Right lobe of liver (tissue), 4 donors: ENCODE measurements around the gene DSE.

Experiments
- CTCF ChIP-seq, 4 donors: fragments of 200-600 bp in 3 of 4; fragments of 450-650 bp in 1 of 4; IDR thresholded peaks; one replicate each; pipeline versions ENCODE4 v1.5.1 to v1.8.0; 2016 to 2022; ENCODE audit warnings: antibody characterized with exemption in 4 of 4, mild to moderate bottlenecking in 2 of 4
- POLR2A ChIP-seq: fragments of 450-650 bp; IDR thresholded peaks from one replicate; pipeline ENCODE4 v1.6.1; 2017; ENCODE audit warnings: antibody characterized with exemption, mild to moderate bottlenecking
- donor health status: DM: no; HTN: no; CAD: no.
- donor health status: DM: no; HTN: no; CAD: no.
- donor health status: DM: no; HTN: yes; CAD: no.

- no peak for TF ChIP-seq CTCF (IDR thresholded peaks at IDR 0.05)
- TF ChIP-seq POLR2A = no peak
These were observed 68.1 kb downstream of the DSE start for GRCh38 chr6:116438590-116439448.
